Erythroblast (primary cell): ENCODE data around the gene SLC18A2.
A peak's percentile ranks its signal among the peaks of the same experiment; 100 is the strongest.
"Not testable (repeated sequence)": the region's sequence is repeated elsewhere in the genome, so short reads cannot be mapped to it uniquely, and the experiment has no call there.

ENCODE experiments used
- DNase-seq, 2 experiments: peaks; one replicate each; lab custom pipeline; 2025; lab: John Stamatoyannopoulos, UW
- GATA1 ChIP-seq: IDR thresholded peaks from 2 replicates; pipeline ENCODE4 v1.6.1; 2011; ENCODE audit warnings: low read depth, mild to moderate bottlenecking, control low read depth, low read length, moderate library complexity
- POLR2A ChIP-seq: IDR thresholded peaks from 2 replicates; pipeline ENCODE4 v1.6.1; 2011; ENCODE audit warnings: mild to moderate bottlenecking, low read length

Gene SLC18A2

GRCh38 chr10:117222976-117223692 lies 17.8 kb upstream of the SLC18A2 start:
- DNase-seq, result no peak
- TF ChIP-seq GATA1, result no peak
- TF ChIP-seq POLR2A, result no peak

GRCh38 chr10:117223693-117224430 lies 17.1 kb upstream of the SLC18A2 start:
- DNase-seq, result no peak
- TF ChIP-seq GATA1 (no peak), POLR2A (no peak)

DNA sequence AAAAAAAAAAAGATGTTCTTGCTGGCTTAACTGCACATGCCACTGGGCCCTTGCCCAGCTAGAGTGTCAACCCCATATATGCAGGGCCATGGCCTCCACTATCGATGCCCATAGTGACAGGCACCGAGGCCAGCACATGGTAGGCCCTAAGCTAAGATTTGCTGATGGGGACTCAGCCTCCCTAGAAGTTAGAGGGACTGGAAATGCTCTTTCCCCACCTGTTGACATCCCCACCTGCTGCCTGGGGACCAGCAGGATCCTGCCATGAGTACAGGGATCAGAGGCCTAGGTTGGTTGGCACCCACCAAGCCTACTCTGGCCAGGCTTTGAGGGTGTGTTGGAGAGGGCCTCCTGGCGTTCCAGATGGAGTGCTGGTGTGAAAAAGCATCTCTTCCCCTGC lies 16.0 kb upstream of the SLC18A2 start:
- TF ChIP-seq GATA1 (no peak), POLR2A (no peak)
- DNase-seq, result no peak

DNA sequence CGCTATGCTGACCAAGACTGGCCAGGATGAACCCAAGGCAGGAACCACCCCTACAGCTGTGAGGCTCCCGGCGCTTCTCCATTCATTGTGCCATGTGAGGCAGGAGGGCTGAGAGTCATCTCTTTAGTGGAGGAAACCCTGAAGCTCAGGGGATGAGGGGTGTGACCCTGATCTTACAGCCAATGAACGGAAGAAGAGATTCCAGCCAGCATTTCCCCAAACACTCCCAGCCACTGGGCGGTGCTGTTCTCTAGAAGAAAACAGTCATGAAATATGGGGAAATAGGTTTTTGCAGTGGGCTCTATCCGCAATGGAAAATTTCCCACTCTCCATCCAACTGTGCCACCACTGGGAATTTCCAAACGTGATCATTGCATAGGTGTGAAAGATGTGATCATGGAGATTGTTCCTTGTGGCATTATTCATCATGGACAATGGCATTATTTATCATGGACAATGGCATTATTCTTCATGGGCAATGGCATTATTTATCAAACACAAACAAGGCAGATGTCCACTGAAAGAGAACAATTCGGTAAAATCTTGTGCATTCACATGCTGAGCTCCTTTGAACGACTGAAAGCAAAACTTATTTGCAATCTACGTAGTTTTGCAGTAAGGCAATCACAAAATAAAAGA lies 14.0 kb upstream of the SLC18A2 start:
- TF ChIP-seq GATA1 (no peak), POLR2A (no peak)
- peak; percentile 68 to 69 for DNase-seq

- DNase-seq, result no peak
- no peak for TF ChIP-seq GATA1
- no peak for TF ChIP-seq POLR2A
These were observed 12.7 kb upstream of the SLC18A2 start for GRCh38 chr10:117228210-117228609.

- DNase-seq, result not testable (repeated sequence)
These were observed 10.8 kb upstream of the SLC18A2 start for GRCh38 chr10:117230107-117230506.

- no peak for DNase-seq
- TF ChIP-seq POLR2A (no peak), GATA1 (no peak)
These were observed 3.4 kb upstream of the SLC18A2 start for GRCh38 chr10:117237401-117237991.

DNA sequence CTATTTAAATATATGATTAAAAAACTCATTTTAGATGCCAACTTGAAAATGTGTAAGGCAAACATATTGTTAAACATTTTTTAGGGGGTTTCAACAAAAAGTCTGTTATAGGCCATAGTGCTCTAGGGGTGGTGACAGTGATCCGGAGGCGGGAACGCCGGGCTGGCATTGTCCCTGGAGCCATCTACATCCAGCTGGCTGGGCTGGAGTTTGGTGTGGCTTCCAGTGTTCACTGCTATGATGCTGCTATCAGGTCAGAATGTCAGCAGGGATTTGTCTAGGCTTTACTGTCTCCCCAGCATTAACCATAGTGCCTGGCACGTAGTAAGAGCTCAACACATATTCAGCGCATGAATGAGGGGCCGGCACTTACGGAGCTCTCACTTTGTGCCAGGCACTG lies 1.9 kb upstream of the SLC18A2 start:
- no peak for DNase-seq
- TF ChIP-seq POLR2A (no peak), GATA1 (no peak)

- no peak for DNase-seq
- TF ChIP-seq GATA1 (no peak), POLR2A (no peak)
These were observed 943 bp upstream of the SLC18A2 start for GRCh38 chr10:117239721-117240620.

- DNase-seq, result peak; percentile 51 to 75
- TF ChIP-seq GATA1 (no peak), POLR2A (no peak)
These were observed 888 bp downstream of the SLC18A2 start for GRCh38 chr10:117241541-117242462.

DNA sequence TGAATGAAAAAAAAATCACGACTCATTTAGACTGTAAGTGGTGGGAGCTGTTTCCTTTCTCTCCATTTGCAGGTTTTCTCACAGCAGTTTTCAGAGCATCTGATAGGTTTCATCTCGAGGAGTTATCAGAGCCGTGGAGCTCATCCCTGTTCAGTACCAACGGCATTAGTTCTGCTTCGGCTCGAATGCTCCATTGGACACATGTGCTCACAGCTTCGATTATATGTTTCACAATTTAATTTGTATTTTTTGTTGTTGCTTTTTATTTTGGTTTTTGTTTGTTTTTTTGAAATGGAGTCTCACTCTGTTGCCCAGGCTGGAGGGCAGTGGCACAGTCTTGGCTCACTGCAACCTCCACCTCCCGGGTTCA lies 1.5 kb downstream of the SLC18A2 start:
- no peak for TF ChIP-seq POLR2A
- no peak for TF ChIP-seq GATA1
- no peak for DNase-seq
